ENCODE data around the gene LRRTM4.

DNA sequence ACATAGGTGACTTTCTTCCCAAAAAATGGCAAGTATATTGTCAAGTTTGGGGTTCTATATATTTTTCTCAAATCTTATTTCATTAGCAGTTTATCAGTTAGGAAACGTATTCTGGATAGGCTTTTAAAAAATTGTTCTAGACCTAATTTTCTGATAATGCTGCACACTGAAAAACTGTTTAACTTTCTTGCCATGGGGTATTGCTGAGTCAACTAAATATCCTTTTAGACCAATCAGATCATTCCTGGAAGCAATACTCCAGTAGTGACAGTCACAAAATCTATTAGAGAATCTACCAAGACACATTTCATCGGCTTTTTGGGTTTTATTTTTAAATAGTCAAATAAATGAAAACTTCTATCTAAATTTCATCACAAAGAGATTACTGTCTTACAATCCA, 440.6 kb downstream of the LRRTM4 start:
- TF ChIP-seq, protein P1, sequence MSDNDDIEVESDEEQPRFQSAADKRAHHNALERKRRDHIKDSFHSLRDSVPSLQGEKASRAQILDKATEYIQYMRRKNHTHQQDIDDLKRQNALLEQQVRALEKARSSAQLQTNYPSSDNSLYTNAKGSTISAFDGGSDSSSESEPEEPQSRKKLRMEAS (CRISPR knock-in tag; IDR thresholded peaks at IDR 0.05), result no peak
- TF ChIP-seq, protein P2, sequence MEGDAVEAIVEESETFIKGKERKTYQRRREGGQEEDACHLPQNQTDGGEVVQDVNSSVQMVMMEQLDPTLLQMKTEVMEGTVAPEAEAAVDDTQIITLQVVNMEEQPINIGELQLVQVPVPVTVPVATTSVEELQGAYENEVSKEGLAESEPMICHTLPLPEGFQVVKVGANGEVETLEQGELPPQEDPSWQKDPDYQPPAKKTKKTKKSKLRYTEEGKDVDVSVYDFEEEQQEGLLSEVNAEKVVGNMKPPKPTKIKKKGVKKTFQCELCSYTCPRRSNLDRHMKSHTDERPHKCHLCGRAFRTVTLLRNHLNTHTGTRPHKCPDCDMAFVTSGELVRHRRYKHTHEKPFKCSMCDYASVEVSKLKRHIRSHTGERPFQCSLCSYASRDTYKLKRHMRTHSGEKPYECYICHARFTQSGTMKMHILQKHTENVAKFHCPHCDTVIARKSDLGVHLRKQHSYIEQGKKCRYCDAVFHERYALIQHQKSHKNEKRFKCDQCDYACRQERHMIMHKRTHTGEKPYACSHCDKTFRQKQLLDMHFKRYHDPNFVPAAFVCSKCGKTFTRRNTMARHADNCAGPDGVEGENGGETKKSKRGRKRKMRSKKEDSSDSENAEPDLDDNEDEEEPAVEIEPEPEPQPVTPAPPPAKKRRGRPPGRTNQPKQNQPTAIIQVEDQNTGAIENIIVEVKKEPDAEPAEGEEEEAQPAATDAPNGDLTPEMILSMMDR (IDR thresholded peaks at IDR 0.05), result no peak
- TF ChIP-seq, protein P3, sequence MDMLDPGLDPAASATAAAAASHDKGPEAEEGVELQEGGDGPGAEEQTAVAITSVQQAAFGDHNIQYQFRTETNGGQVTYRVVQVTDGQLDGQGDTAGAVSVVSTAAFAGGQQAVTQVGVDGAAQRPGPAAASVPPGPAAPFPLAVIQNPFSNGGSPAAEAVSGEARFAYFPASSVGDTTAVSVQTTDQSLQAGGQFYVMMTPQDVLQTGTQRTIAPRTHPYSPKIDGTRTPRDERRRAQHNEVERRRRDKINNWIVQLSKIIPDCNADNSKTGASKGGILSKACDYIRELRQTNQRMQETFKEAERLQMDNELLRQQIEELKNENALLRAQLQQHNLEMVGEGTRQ (CRISPR knock-in tag; IDR thresholded peaks at IDR 0.05), result no peak
- TF ChIP-seq ZNF121 (CRISPR knock-in tag; IDR thresholded peaks at IDR 0.05), result no peak
- TF ChIP-seq, protein P4, sequence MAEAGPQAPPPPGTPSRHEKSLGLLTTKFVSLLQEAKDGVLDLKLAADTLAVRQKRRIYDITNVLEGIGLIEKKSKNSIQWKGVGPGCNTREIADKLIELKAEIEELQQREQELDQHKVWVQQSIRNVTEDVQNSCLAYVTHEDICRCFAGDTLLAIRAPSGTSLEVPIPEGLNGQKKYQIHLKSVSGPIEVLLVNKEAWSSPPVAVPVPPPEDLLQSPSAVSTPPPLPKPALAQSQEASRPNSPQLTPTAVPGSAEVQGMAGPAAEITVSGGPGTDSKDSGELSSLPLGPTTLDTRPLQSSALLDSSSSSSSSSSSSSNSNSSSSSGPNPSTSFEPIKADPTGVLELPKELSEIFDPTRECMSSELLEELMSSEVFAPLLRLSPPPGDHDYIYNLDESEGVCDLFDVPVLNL (CRISPR knock-in tag; IDR thresholded peaks at IDR 0.05; ENCODE audit: borderline replicate concordance, low read depth), result no peak
- no peak for TF ChIP-seq CREB1 (CRISPR knock-in tag; IDR thresholded peaks at IDR 0.05)
- no peak for TF ChIP-seq SMAD3 (CRISPR knock-in tag; IDR thresholded peaks at IDR 0.05; ENCODE audit: borderline replicate concordance)
- TF ChIP-seq ZNF416 (CRISPR knock-in tag; IDR thresholded peaks at IDR 0.05), result no peak
- TF ChIP-seq SP1 (CRISPR knock-in tag; conservative IDR thresholded peaks at IDR 0.05), result no peak
- TF ChIP-seq CBFB (CRISPR knock-in tag; IDR thresholded peaks at IDR 0.05; ENCODE audit: low read depth), result no peak
- no peak for TF ChIP-seq ELF4 (CRISPR knock-in tag; IDR thresholded peaks at IDR 0.05; ENCODE audit: low read depth)
- TF ChIP-seq, protein P5, sequence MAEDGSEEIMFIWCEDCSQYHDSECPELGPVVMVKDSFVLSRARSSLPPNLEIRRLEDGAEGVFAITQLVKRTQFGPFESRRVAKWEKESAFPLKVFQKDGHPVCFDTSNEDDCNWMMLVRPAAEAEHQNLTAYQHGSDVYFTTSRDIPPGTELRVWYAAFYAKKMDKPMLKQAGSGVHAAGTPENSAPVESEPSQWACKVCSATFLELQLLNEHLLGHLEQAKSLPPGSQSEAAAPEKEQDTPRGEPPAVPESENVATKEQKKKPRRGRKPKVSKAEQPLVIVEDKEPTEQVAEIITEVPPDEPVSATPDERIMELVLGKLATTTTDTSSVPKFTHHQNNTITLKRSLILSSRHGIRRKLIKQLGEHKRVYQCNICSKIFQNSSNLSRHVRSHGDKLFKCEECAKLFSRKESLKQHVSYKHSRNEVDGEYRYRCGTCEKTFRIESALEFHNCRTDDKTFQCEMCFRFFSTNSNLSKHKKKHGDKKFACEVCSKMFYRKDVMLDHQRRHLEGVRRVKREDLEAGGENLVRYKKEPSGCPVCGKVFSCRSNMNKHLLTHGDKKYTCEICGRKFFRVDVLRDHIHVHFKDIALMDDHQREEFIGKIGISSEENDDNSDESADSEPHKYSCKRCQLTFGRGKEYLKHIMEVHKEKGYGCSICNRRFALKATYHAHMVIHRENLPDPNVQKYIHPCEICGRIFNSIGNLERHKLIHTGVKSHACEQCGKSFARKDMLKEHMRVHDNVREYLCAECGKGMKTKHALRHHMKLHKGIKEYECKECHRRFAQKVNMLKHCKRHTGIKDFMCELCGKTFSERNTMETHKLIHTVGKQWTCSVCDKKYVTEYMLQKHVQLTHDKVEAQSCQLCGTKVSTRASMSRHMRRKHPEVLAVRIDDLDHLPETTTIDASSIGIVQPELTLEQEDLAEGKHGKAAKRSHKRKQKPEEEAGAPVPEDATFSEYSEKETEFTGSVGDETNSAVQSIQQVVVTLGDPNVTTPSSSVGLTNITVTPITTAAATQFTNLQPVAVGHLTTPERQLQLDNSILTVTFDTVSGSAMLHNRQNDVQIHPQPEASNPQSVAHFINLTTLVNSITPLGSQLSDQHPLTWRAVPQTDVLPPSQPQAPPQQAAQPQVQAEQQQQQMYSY (CRISPR knock-in tag; IDR thresholded peaks at IDR 0.05), result no peak

All from WTC11 (cell line).